K562 (cell line): ENCODE results near the gene SAMD8. TPM values are rescaled to one million over a fixed set of nuclear protein-coding genes. Genes with fewer than 3 reads are reported as not detected.
"Not testable (repeated sequence)": the region's sequence is repeated elsewhere in the genome, so short reads cannot be mapped to it uniquely, and the experiment has no call there.

ENCODE experiments used
- ATAC-seq: fragments of 200-7000 bp; cut with Tn5 transposase; 3 replicates; pipeline ENCODE4 v1.9.1; 2020; ENCODE audit warnings: moderate library complexity
- BruUV-seq: library from RNA; stranded (reverse); fragments of 400-500 nt; replicated peaks from 2 replicates; lab custom pipeline; 2021; lab: Mats Ljungman, UMichigan
- CTCF ChIA-PET: fragments of 300-600 bp; formaldehyde crosslinking; extraction: SDS; loops from one replicate; lab custom pipeline; 2021; ENCODE audit warnings: low intra/inter-chr PET ratio; lab: Yijun Ruan, JAX
- POLR2A ChIA-PET: fragments of 300-600, 350-650 bp; sonication (Branson Sonifier 250); formaldehyde crosslinking; extraction: SDS; loops from one replicate; lab custom pipeline; 2021; ENCODE audit warnings: antibody characterized with exemption, inconsistent platforms; lab: Yijun Ruan, JAX
- DNase-seq, 4 experiments: peaks; one replicate each; pipeline versions ENCODE4 v3.0.0 to v3.0.0-alpha.2; 2011 to 2018; ENCODE audit warnings: low spot score in 3 of 4, mixed read lengths in 3 of 4; ENCODE audit errors: extremely low read depth in 1 of 4
- FAIRE-seq: peaks from 2 replicates; lab custom pipeline; 2011; peaks lifted over from hg19 to GRCh38; lab: Jason Lieb, UNC
- H2AFZ ChIP-seq: 2 replicates; pipeline ENCODE4 v1.6.0; 2011; ENCODE audit warnings: low read depth, low read length, control low read depth, inconsistent platforms
- H3K27ac ChIP-seq: fragments of 200-600 bp; 3 replicates; pipeline ENCODE4 v1.8.0; 2011; ENCODE audit warnings: low read depth, mild to moderate bottlenecking, control low read depth, inconsistent platforms, low read length, moderate library complexity, mixed read lengths; ENCODE audit errors: extremely low read depth
- H3K27me3 ChIP-seq, 2 experiments: fragments of 300-600 bp in 1 of 2; 2 replicates in 1 of 2; 3 replicates in 1 of 2; pipeline versions ENCODE4 v1.6.0 to v1.8.0; 2011; ENCODE audit warnings: inconsistent platforms in 2 of 2, low read length in 2 of 2, mild to moderate bottlenecking in 1 of 2, mixed read lengths in 1 of 2, moderate library complexity in 1 of 2; ENCODE audit not compliant: control insufficient read depth in 2 of 2, insufficient read depth in 2 of 2
- H3K36me3 ChIP-seq: fragments of 300-600 bp; 3 replicates; pipeline ENCODE4 v1.8.0; 2011; ENCODE audit warnings: mild to moderate bottlenecking, low read length, inconsistent platforms; ENCODE audit not compliant: control insufficient read depth, insufficient read depth
- H3K4me1 ChIP-seq, 2 experiments: fragments of 200-600 bp in 1 of 2; replicated peaks in 1 of 2; 2 replicates in 1 of 2; 3 replicates in 1 of 2; pipeline versions ENCODE4 v1.5.1 to v1.8.0; 2011; ENCODE audit warnings: inconsistent platforms in 2 of 2, low read length in 2 of 2, mild to moderate bottlenecking in 1 of 2, mixed read lengths in 1 of 2, moderate library complexity in 1 of 2; ENCODE audit not compliant: control insufficient read depth in 2 of 2, insufficient read depth in 2 of 2
- H3K4me2 ChIP-seq: 2 replicates; pipeline ENCODE4 v1.6.1; 2011; ENCODE audit warnings: low read length, control low read depth, inconsistent platforms, mixed read lengths; ENCODE audit not compliant: insufficient read depth
- H3K4me3 ChIP-seq: fragments of 200-600 bp; sonication (generic), shearing (Covaris generic); 2 replicates; pipeline ENCODE4 v1.5.1; 2016; ENCODE audit warnings: control low read depth, inconsistent platforms
- H3K79me2 ChIP-seq: fragments of 200-600 bp; 3 replicates; pipeline ENCODE4 v1.8.0; 2011; ENCODE audit warnings: low read length, inconsistent platforms; ENCODE audit not compliant: control insufficient read depth, insufficient read depth
- H3K9ac ChIP-seq, 2 experiments: 2 replicates each; pipeline versions ENCODE4 v1.6.0 to v1.6.1; 2011; ENCODE audit warnings: low read depth in 2 of 2, low read length in 2 of 2, control low read depth in 1 of 2, inconsistent platforms in 1 of 2, mild to moderate bottlenecking in 1 of 2, mixed read lengths in 1 of 2; ENCODE audit not compliant: insufficient read depth in 1 of 2
- H3K9me1 ChIP-seq: one replicate; pipeline ENCODE4 v1.6.0; 2011; ENCODE audit warnings: inconsistent platforms, mild to moderate bottlenecking, low read length, moderate library complexity; ENCODE audit not compliant: control insufficient read depth, insufficient read depth
- H3K9me3 ChIP-seq: replicated peaks from 2 replicates; pipeline ENCODE4 v1.5.1; 2011; ENCODE audit warnings: low read depth, low read length, inconsistent platforms; ENCODE audit not compliant: control insufficient read depth, insufficient read depth
- H4K20me1 ChIP-seq: replicated peaks from 2 replicates; pipeline ENCODE4 v1.6.1; 2011; ENCODE audit warnings: low read length, inconsistent platforms, mixed read lengths; ENCODE audit not compliant: control insufficient read depth, insufficient read depth
- MTF1 ChIP-seq: fragments of 250-450 bp; sonication (Bioruptor Pico); IDR thresholded peaks from 2 replicates; pipeline ENCODE4 v1.9.0; 2021; ENCODE audit warnings: moderate library complexity, mild to moderate bottlenecking, inconsistent platforms, borderline replicate concordance
- PML ChIP-seq: IDR thresholded peaks from 2 replicates; pipeline ENCODE4 v1.6.1; 2012; ENCODE audit warnings: low read length, inconsistent platforms
- RBM25 ChIP-seq: fragments of 200-400 bp; formaldehyde crosslinking; IDR thresholded peaks from 2 replicates; pipeline ENCODE4 v1.6.1; 2018; ENCODE audit warnings: low read length, low read depth, moderate library complexity; ENCODE audit not compliant: severe bottlenecking
- SMAD1 ChIP-seq: fragments of 150-350 bp; IDR thresholded peaks from 2 replicates; pipeline ENCODE4 v1.6.1; 2014; ENCODE audit warnings: low read length, low read depth; ENCODE audit not compliant: partially characterized antibody
- ZBTB7A ChIP-seq: IDR thresholded peaks from 2 replicates; pipeline ENCODE4 v1.6.1; 2011; ENCODE audit warnings: low read depth, mild to moderate bottlenecking, low read length, moderate library complexity, borderline replicate concordance; ENCODE audit not compliant: control insufficient read depth
- ZC3H11A ChIP-seq: IDR thresholded peaks from 2 replicates; pipeline ENCODE4 v1.6.1; 2012; ENCODE audit warnings: low read depth, low read length, improper control_type of control experiment
- ZEB2 ChIP-seq: fragments of 450-650 bp; IDR thresholded peaks from 2 replicates; pipeline ENCODE4 v1.6.1; 2016
- ZFP30 ChIP-seq: fragments of 250-450 bp; sonication (Bioruptor Pico); IDR thresholded peaks from 2 replicates; pipeline ENCODE4 v1.8.0; 2022; ENCODE audit warnings: moderate library complexity, mild to moderate bottlenecking, inconsistent platforms, borderline replicate concordance
- ZNF146 ChIP-seq: IDR thresholded peaks from one replicate; pipeline ENCODE4 v1.6.1; 2018; ENCODE audit warnings: missing compliant biosample characterization; ENCODE audit not compliant: unreplicated experiment
- WGBS: fragments of 100-300 bp; shearing (Covaris generic); methylation state at CpG from one replicate; pipeline ENCODE4 v1.1.6; 2016; ENCODE audit warnings: low coverage, mixed read lengths; ENCODE audit not compliant: insufficient coverage; ENCODE audit errors: missing lambda C conversion rate; 5-methylcytosine and 5-hydroxymethylcytosine counted together
- in situ Hi-C: fragments of 300-500 bp; cut with MboI; formaldehyde crosslinking; loops from 4 replicates; pipeline ENCODE4 v1.15.0; 2018; ENCODE audit warnings: inconsistent platforms, mixed read lengths
- intact Hi-C: fragments of 100-400 bp; cut with micrococcal nuclease; formaldehyde crosslinking; loops from 2 replicates; pipeline ENCODE4 v1.14.2; 2022
- polyA plus RNA-seq, 8 experiments: library from polyadenylated mRNA; depleted of rRNA in 4 of 8; stranded (reverse) in 5 of 8; unstranded in 3 of 8; fragments of >200 nt; fragmentation: Nextera tagmentation in 2 of 8; fragmentation: Illumina TruSeq in 1 of 8; extraction: Ambion mirVana in 2 of 8; extraction: Trizol in 1 of 8; gene quantifications; 2 replicates each; pipeline versions ENCODE4 v1.2.1 to v1.2.3, GENCODE V29; 2011 to 2014; ENCODE audit warnings: inconsistent platforms in 1 of 8, missing spikeins in 1 of 8
- total RNA-seq, 7 experiments: library from RNA; depleted of rRNA in 6 of 7; stranded (reverse); fragments of >200 nt in 6 of 7; fragmentation: Illumina TruSeq in 2 of 7; extraction: Trizol in 2 of 7; gene quantifications; 2 replicates each; pipeline versions ENCODE4 v1.2.1 to v1.2.3, GENCODE V29; 2011 to 2021; ENCODE audit warnings: low replicate concordance in 1 of 7
- TF ChIP-seq, protein P1 (sequence below): fragments of 450-650 bp; IDR thresholded peaks from 2 replicates; pipeline ENCODE4 v1.6.1; 2016; ENCODE audit warnings: antibody characterized with exemption

The SAMD8 gene
- total and polyA plus RNA-seq, 9 of the 15 experiments (the other 6 are each of a cell fraction or from before 2014, with no cell fraction given): 2.7 to 16.1 (median 6.2) TPM

DNA sequence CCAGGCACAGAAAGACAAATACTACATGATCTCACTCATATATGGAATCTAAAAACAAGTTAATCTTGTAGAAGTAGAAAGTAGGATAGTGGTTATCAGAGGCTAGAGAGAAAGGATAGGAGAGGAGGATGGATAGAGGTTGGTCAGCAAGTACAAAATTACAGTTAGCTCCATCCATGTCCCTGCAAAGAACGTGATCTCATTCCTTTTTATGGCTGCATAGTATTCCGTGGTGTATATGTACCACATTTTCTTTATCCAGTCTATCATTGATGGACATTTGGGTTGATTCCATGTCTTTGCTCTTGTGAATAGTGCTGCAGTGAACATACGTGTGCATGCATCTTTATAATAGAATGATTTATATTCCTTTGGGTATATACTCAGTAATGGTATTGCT is 22.2 kb downstream of the SAMD8 start:
- H3K27me3 ChIP-seq, H2AFZ ChIP-seq, DNase-seq, intact Hi-C loops, in situ Hi-C loops, H3K79me2 ChIP-seq, H3K36me3 ChIP-seq, H3K9me3 ChIP-seq, ATAC-seq, FAIRE-seq, H3K4me2 ChIP-seq, H3K27ac ChIP-seq, H4K20me1 ChIP-seq, H3K9me1 ChIP-seq, BruUV-seq, H3K4me3 ChIP-seq, H3K9ac ChIP-seq, CTCF ChIA-PET: not testable (repeated sequence)
- peak; percentile 50 for TF ChIP-seq ZNF146 (CRISPR knock-in tag)
- peak; percentile 37 for TF ChIP-seq RBM25
- peaks cover 10 to 16% of the 10 kb centered on the region in 2 experiments; a peak in 4 of 5 replicates for H3K4me1 ChIP-seq
- 58% methylated on average over 3 of the region's 3 CpGs for WGBS
- POLR2A ChIA-PET: interaction anchor here (1.0 kb wide), 2 partner anchors 11 to 53 kb away, joined by 3 to 4 read pairs; no protein-coding TSS in a partner anchor

GRCh38 chr10:75136346-75136745 is 24.9 kb downstream of the SAMD8 start:
- BruUV-seq: no TSS peak

More at GRCh38 chr10:75136346-75136745, 24.9 kb downstream of the SAMD8 start:
- DNase-seq: no peak
- intact Hi-C loops: no loop called here
- 0 out of 3 replicates have a peak overlapping the region, but pooled peaks have one; percentile 9 for H3K27ac ChIP-seq
- no peak for FAIRE-seq
- H3K9me1 ChIP-seq: no peaks in the 10 kb centered on the region
- ChIA-PET POLR2A (interaction anchor here (0.5 to 2.6 kb wide), 7 partner anchors 9 to 365 kb away, joined by 3 to 9 read pairs (median 3); no protein-coding TSS in a partner anchor), CTCF (no interaction called here)
- 100% methylated on average over 1 of the region's 1 CpG for WGBS
- ATAC-seq: no peak
- H3K27me3 ChIP-seq: no peaks in the 10 kb centered on the region
- no peak overlapping the region for H3K9ac ChIP-seq
- H3K4me3 ChIP-seq: no peak overlapping the region
- no peak overlapping the region for H3K4me2 ChIP-seq
- H2AFZ ChIP-seq: no peak overlapping the region
- H3K4me1 ChIP-seq: peaks cover 15 to 21% of the 10 kb centered on the region in 2 experiments
- TF ChIP-seq ZC3H11A (no peak), PML (no peak), SMAD1 (no peak), MTF1 (no peak), ZFP30 (CRISPR knock-in tag) (no peak), ZBTB7A (no peak), ZEB2 (no peak)
- TF ChIP-seq, protein P1, sequence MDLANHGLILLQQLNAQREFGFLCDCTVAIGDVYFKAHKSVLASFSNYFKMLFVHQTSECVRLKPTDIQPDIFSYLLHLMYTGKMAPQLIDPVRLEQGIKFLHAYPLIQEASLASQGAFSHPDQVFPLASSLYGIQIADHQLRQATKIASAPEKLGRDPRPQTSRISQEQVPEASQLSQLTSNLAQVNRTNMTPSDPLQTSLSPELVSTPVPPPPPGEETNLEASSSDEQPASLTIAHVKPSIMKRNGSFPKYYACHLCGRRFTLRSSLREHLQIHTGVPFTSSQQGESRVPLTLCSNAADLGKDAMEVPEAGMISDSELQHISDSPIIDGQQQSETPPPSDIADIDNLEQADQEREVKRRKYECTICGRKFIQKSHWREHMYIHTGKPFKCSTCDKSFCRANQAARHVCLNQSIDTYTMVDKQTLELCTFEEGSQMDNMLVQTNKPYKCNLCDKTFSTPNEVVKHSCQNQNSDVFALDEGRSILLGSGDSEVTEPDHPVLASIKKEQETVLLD: no peak
- in situ Hi-C loops: no loop called here
- peaks cover 6% of the 10 kb centered on the region; the same call in 1 of the 2 replicates for H4K20me1 ChIP-seq
- no peaks in the 10 kb centered on the region for H3K9me3 ChIP-seq
- H3K36me3 ChIP-seq: no peaks in the 10 kb centered on the region
- H3K79me2 ChIP-seq: peaks cover 11% of the 10 kb centered on the region; the same call in 1 of the 3 replicates
